ENCODE results near the gene FYB1. TPM values are rescaled to one million over a fixed set of nuclear protein-coding genes. Genes with fewer than 3 reads are reported as not detected.

The FYB1 gene
- total RNA-seq, 4 donors from 2014 or later, result 2.8 to 14.1 (median 11.9) TPM

- intact Hi-C loops (cut with DNase I), result no loop called here
- no peak for DNase-seq
- no peaks in the 10 kb centered on the region for H3K9me3 ChIP-seq
- H3K4me3 ChIP-seq, result no peak overlapping the region
- TF ChIP-seq, protein P1, sequence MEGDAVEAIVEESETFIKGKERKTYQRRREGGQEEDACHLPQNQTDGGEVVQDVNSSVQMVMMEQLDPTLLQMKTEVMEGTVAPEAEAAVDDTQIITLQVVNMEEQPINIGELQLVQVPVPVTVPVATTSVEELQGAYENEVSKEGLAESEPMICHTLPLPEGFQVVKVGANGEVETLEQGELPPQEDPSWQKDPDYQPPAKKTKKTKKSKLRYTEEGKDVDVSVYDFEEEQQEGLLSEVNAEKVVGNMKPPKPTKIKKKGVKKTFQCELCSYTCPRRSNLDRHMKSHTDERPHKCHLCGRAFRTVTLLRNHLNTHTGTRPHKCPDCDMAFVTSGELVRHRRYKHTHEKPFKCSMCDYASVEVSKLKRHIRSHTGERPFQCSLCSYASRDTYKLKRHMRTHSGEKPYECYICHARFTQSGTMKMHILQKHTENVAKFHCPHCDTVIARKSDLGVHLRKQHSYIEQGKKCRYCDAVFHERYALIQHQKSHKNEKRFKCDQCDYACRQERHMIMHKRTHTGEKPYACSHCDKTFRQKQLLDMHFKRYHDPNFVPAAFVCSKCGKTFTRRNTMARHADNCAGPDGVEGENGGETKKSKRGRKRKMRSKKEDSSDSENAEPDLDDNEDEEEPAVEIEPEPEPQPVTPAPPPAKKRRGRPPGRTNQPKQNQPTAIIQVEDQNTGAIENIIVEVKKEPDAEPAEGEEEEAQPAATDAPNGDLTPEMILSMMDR (IDR thresholded peaks at IDR 0.05), result no peak
- TF ChIP-seq POLR2A (IDR thresholded peaks at IDR 0.05), result no peak
- H3K36me3 ChIP-seq, result no peaks in the 10 kb centered on the region
- H3K4me1 ChIP-seq, result no peaks in the 10 kb centered on the region
- peak overlapping the region in 2 of 4 donors; percentile 19 to 22 for H3K27ac ChIP-seq
- H3K27me3 ChIP-seq, result no peaks in the 10 kb centered on the region
- WGBS, 2 donors, result 73 to 75% methylated on average over 1 of the region's 1 CpG
Measured at GRCh38 chr5:39203951-39204350, 15.4 kb downstream of the FYB1 start.

DNA sequence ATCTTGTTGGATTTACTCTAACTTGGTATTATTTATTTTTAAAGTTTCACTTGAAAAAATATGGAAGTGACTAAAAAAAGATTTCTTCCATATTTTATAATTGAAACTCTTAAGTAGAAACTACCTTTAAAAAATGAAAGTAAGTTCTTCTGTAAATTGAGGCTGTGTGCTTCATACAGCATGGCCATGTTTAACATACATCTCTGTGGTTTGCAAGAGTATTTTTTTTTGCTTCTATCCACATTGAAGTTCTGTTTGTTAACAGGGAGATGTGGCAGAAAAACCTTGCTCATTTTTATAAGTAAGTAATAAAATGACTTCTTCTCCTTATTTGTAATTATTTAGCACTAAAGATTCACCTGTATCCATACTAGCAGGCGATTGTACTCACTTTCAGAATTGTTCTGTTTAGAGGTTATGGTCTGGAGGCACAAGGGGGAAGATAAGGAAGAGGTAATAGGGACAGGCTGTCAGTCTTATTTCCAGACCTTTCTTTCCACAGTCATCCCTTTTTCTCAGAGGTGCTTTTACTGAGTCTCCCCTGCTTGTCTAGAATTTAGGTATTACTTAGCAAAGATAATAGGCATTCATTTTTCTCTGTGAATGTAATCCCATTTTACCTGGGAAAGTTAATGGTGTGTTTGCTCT, 16.0 kb downstream of the FYB1 start:
- intact Hi-C loops (cut with DNase I), result no loop called here
- TF ChIP-seq POLR2A (IDR thresholded peaks at IDR 0.05), result no peak
- TF ChIP-seq, protein P1 (IDR thresholded peaks at IDR 0.05), result no peak
- peak overlapping the region in 1 of 4 donors; percentile 19 for H3K27ac ChIP-seq

DNA sequence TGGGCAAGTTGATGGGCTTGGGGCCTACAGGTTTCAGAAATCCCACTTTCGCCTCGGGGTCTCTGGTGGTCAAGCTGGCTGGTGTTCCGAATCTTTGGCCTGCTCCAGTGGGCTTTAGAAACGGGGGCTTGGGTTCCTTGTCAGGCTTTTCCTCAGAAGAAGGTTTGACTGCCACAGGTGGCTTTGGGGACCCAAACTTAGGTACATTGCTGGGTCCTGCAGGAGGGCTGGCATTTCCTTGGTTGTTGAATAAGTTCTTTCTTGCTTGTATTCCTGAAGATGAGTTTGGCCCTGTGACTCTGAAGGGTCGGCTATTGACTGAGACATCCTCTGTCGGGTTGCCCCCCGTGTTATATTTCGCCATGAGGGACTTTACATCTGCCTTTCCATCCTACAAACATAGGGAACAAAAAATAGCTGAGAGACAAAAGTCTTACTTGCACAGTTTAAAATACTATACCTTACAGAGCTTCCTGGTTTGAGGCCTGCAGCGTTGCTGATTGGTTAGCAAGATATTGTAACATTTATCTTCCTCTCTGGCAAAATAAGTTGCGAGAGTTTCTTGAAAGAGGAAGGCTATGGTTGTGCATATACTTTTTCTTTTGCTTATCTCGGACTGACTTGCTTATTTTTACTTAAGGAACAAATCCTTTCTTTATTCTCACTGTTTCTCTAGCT, 16.6 kb downstream of the FYB1 start:
- Histone ChIP-seq H3K27me3 (no peaks in the 10 kb centered on the region), H3K27ac (peak overlapping the region; percentile 3 to 59 (median 22)), H3K4me3 (peak overlapping the region in 2 of 4 donors; percentile 22 to 32), H3K9me3 (no peaks in the 10 kb centered on the region), H3K36me3 (no peaks in the 10 kb centered on the region), H3K4me1 (peaks cover 0 to 5% (median 0%) of the 10 kb centered on the region in 3 donors)
- TF ChIP-seq, protein P1 (IDR thresholded peaks at IDR 0.05), result no peak
- TF ChIP-seq POLR2A (IDR thresholded peaks at IDR 0.05), result peak in 1 of 4 donors; percentile 49
- intact Hi-C loops (cut with DNase I), result no loop called here
- WGBS, 2 donors, result 71 to 84% methylated on average over 11 of the region's 11 CpGs
- no peak for DNase-seq

More for the DNA sequence above, 16.0 kb downstream of the FYB1 start:
- no peak overlapping the region for H3K4me3 ChIP-seq
- H3K4me1 ChIP-seq, result no peaks in the 10 kb centered on the region
- H3K36me3 ChIP-seq, result no peaks in the 10 kb centered on the region
- 90 to 93% methylated on average over 1 of the region's 1 CpG for WGBS, 2 donors
- H3K27me3 ChIP-seq, result no peaks in the 10 kb centered on the region
- DNase-seq, result no peak
- H3K9me3 ChIP-seq, result no peaks in the 10 kb centered on the region

- no peaks in the 10 kb centered on the region for H3K9me3 ChIP-seq
- H3K27ac ChIP-seq, result peak overlapping the region; percentile 18 to 59 (median 34)
- 77 to 82% methylated on average over 10 to 11 of the region's 11 CpGs for WGBS, 2 donors
- peaks cover 0 to 13% (median 5%) of the 10 kb centered on the region in 3 donors for H3K4me1 ChIP-seq
- no peak for DNase-seq
- intact Hi-C loops (cut with DNase I), result no loop called here
- TF ChIP-seq, protein P1 (IDR thresholded peaks at IDR 0.05), result no peak
- TF ChIP-seq POLR2A (IDR thresholded peaks at IDR 0.05), result no peak
- no peaks in the 10 kb centered on the region for H3K36me3 ChIP-seq
- peak overlapping the region in 2 of 4 donors; percentile 22 to 32 for H3K4me3 ChIP-seq
- no peaks in the 10 kb centered on the region for H3K27me3 ChIP-seq
Measured at GRCh38 chr5:39201781-39202596, 17.4 kb downstream of the FYB1 start.

Data from esophagus squamous epithelium (tissue), 5 donors.